HG03280 (cell line): ENCODE results near the gene LMX1A.

Experiments
- ATAC-seq: cut with Tn5 transposase; IDR thresholded peaks from one replicate; pipeline ENCODE4 v1.9.1; 2021; ENCODE audit warnings: mild to moderate bottlenecking, moderate library complexity; ENCODE audit not compliant: unreplicated experiment

The LMX1A gene

GRCh38 chr1:165355977-165356811 lies at the start of gene LMX1A:
Gene LMX1A (minus strand): TSS chr1:165356715. CDS start chr1:165355559, 1,156 bp downstream.
- no peak for ATAC-seq

- ATAC-seq, result peak; percentile 60
These were observed 47.4 kb upstream of the LMX1A start for GRCh38 chr1:165403835-165404482.

DNA sequence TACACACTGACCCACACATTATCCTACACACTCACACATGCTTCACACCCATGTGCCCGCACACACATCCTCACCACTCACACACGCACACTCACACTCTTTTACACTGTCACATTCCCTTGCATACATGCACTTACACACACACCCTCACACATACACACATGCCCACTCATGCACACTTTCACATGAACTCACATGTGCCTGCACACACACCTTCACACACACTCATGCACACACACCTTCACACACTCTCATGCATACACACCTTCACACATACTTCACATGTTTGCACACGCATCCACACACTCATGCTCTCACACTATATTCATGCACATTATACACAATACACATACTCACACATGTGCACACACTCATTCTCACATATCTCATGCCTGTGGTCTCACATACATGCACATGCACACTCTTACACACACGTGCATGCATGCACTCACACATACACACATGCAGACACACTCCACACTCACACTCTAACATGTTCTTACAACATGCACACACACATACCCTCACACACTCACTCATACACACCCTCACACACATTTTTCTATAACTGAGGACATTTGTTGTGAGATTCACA lies 46.1 kb upstream of the LMX1A start:
- ATAC-seq, result no peak

DNA sequence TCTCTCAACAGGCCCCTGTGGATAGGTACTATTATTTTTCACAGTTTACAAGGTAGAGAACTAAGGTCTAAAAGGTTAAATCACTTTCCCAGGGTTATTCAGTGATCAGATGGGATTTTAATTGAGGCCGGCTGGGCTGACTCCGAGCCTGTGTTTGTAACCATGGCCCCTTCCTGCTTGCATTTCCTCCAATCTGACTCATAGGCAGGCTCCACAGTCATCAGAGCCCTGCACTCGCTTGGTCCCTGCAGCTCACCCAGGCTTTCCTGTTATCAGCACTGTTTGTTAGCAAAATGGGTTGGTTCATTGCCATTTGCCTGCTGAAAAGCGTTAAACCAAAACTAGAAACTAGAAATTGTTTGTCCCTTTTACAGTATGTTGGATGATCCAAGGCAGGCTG lies 41.4 kb upstream of the LMX1A start:
- ATAC-seq, result no peak

- ATAC-seq, result no peak
These were observed 39.4 kb upstream of the LMX1A start for GRCh38 chr1:165395901-165396300.

- ATAC-seq, result no peak
These were observed 39.0 kb upstream of the LMX1A start for GRCh38 chr1:165395478-165395877.

GRCh38 chr1:165392634-165393571 lies 36.4 kb upstream of the LMX1A start:
- peak; percentile 94 for ATAC-seq

DNA sequence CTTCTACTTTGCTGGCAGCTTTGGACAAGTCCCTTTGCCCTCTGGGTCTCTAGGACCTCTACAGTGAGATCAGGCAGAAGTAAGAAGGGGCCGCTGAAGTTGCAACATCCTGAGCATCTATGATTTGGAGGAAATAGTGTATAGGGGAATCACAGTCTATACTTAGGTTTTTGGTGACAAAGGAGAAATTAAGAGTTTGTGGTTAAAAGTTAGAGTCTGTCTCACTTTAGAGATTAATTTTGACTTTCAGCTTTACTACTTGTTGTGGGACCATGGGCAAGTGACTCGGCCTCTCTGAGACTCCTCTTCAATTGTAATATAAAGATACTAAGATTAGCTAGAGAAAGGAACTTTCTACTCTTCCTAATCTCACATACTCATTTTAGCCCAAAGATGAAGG lies 33.1 kb upstream of the LMX1A start:
- ATAC-seq, result no peak

- no peak for ATAC-seq
These were observed 31.4 kb upstream of the LMX1A start for GRCh38 chr1:165387961-165388360.

DNA sequence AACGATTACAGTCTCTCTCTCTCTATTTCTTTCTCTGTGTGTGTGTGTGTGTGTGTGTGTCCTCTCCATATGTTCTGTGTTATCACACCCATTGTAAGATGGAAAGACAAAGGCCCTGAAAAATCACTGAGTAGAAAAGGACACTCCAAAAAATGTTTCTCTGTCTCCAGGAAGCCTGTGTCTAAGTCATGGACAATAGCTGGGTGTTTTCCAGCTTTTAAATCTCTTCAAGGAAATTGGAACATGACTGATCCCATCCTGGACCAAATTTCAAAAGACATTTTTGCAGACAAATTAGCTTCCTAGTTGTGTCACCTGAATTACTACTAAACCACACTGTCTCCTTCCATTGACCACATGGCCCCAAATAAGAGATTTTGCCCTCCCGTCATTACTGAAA lies 31.0 kb upstream of the LMX1A start:
- no peak for ATAC-seq

GRCh38 chr1:165383599-165384405 lies 27.3 kb upstream of the LMX1A start:
- no peak for ATAC-seq

GRCh38 chr1:165383067-165383466 lies 26.6 kb upstream of the LMX1A start:
- ATAC-seq, result no peak

DNA sequence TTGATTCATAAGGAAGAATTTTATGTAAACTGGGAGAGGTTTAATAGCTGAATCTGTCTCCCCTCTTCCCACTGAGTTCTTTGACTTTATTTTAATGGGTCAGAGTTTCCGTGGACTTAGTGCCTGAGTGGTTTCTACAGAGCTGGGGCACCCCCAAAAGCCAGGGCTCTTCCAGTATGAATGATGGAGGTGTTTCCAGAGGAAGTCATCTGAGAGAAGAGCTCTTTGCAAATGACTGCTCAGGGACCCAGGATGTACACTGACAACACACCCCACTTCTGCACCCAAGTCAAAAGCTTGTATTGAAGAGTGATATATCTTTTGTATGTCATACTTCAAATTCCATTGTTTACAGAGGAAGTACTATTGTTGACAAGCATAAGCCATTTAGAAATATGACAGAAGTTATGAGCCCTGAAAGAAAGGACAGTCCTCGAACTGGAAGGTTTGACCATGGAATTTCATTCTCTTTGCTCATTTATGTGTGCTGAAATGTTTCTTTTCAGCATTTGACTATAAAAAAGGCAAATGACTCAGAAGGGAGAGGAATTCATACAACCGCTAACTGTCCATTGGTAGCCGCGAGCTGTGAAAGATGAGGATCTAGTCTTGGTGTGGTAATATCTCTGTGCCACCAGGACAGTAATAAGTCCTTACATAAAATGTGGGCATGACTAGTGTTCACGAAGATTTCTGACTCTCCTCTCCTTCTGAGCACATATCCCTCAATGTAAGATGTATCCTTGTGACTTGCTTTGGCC lies 25.4 kb upstream of the LMX1A start:
- ATAC-seq, result no peak

DNA sequence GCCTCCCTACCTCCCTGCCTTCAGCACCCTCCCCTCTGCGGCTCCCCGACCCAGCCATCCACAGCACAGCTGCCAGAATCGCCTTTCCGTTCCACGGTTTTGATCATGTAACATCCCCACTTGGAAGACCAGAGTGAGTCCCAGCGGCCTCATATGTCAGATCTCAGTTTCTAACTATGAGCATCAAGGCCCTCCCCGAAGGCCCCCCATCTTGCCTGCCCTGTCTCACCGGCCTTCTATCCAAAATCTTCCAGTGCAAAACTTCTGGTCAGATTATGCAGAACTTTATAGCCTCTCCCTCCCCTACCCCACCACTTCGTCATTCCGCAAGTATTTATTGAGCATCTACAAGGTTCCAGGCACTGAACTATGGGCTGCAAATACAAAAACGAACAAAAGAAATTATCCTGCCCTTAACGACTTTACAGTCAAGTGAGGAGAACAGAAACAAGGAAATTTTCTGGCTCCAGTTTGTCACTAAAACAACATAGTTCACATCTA lies 20.3 kb upstream of the LMX1A start:
- ATAC-seq, result no peak

DNA sequence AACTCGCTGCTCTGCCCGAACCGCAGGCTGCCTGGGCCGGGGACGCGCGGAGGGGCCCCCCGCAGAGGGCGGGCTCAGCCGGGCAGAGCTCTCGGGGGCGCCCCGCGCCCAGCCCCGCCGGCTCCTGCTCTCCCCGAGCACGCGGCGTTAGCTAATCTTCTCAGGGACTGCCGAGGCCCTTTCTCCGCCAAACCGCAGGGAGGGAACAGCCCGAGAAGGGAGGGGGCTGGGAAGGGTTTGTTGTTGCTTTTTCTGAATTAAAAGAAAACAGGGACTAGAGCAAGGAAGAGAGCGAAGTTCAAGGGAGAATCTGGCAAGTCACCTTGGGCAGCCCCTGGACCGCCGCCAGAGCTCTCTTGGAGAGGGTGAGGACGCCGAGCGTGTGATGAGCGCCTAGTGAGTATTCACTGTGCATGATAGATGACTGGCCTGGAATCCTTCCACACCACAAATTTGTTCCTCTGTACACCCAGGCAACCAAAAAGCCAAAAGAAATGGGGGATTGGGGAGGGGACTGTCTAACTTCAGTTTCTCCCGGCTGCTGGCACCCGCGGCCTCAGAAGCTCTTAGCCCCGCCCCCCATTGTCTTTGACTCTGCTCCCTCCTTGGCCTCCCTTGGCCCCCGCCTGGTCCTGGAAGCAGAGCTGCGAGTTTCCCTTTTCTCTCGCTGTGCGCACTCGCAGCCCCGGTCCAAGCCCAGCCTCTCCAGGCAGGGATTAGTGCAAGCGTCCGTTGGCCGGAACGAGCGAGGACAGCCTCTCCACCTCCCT lies 19.7 kb upstream of the LMX1A start:
- ATAC-seq, result no peak

DNA sequence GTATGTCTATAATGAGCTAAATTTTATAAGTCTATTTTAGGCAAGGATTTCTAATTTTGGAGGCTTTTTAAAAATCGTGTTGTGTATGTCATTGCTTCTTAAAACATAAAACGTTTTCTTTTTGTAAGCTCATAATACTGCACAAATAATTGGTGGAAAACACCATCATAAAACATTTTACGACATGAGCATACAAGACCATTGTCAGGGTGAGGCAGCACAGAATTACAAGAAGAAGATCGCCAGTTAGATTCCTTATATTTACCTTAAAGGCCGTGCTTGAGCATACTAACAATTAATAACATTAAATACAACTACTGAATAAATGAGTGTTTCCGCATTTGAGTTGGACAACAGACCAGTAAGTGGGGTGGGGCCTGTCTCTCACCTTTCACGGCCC lies 19.1 kb upstream of the LMX1A start:
- no peak for ATAC-seq

DNA sequence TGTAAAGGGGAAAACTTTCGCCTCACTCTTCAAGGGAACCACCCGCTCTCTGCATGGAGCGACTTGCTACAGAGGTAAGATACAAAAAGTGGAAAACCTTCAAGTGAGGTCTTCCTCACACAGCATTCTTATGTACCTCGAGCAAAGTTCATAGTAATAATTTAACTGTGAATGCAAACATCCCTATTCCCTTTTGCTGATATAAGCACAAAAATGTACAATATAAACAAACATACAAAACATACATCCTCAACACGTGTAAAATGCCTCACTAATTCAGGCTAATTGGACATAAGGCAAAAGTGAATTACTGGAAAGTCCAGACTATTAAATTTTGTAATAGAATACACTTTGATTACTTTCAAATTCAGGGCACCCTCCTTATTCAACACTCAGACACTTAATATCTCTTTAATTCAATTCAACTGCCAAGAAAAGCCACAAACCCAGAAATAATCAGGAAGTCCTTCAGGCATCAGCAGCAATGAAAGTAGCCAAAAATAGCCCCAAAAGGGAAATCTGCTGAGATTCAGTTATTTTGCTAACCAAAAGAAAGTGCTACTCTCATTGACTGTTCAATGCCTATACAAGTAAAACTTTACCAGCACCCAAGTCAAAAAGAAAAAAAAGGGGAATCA lies 15.2 kb upstream of the LMX1A start:
- no peak for ATAC-seq

- ATAC-seq, result no peak
These were observed 12.8 kb upstream of the LMX1A start for GRCh38 chr1:165369255-165369848.
